ENCODE measurements around the gene GPR155. TPM values are rescaled to one million over a fixed set of nuclear protein-coding genes. Genes with fewer than 3 reads are reported as not detected.

GPR155 gene
- total RNA-seq, 5 donors from 2014 or later (not counting 1 experiment from before 2014, with no cell fraction given) = 12.4 to 25.2 (median 17.8) TPM

DNA sequence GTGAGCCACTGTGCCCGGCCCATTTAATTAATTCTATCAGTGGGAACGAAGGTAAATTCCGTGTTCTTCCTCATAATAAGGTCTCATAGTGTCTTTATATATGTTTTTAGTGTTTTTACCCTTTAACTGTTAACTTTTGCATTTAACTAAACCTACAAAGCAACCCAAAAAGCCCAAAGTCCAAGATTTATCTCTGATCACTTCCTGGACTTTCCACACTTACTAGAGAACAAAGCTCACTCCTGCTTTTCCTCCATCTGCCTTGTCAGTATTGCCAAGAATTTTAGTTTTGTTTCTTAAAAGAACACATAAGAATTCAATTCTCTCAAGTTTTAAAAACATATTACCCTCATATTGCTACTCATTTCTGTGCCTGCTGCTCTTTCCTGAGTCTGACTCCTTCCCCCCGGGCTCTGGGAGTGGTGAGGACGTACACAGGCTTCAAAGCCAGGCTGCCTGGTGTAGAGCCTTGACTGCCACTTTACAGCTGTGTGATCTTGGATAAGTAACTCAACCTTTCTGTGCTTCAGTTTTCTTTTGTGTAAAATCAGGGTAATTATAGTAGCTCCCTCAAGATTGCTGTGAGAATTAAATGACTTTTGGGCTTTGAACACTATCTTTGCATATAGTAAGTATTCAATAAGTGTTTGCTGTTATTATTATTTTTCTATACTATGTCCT is 24.9 kb upstream of the GPR155 start:
- Histone ChIP-seq H3K27ac (ENCODE audit: low read length) (no peak overlapping the region), H3K9me3 (no peaks in the 10 kb centered on the region), H3K4me1 (ENCODE audit: control insufficient read depth in 1 of 2, extremely low read depth in 1 of 2, insufficient read depth in 2 of 2, low read length in 2 of 2) (peaks cover 0 to 2% of the 10 kb centered on the region in 2 experiments), H3K36me3 (ENCODE audit: control insufficient read depth in 2 of 2, extremely low read depth in 1 of 2, insufficient read depth in 1 of 2, low read length in 1 of 2) (no peaks in the 10 kb centered on the region), H3K27me3 (replicated peaks in 1 of 2; ENCODE audit: control insufficient read depth in 2 of 2, extremely low read depth in 1 of 2, insufficient read depth in 2 of 2, low read length in 1 of 2) (no peaks in the 10 kb centered on the region), H3K4me3 (ENCODE audit: control insufficient read depth in 1 of 2, extremely low read depth in 1 of 2, low read length in 1 of 2) (no peak overlapping the region)
- Mint-ChIP-seq H3K36me3 (peaks cover 14% of the 10 kb centered on the region), H3K27ac (peak overlapping the region in 1 of 2 donors; percentile 45), H3K9me3 (peaks cover 7 to 16% (median 10%) of the 10 kb centered on the region in 3 donors), H3K4me1 (peaks cover 14 to 25% (median 22%) of the 10 kb centered on the region in 3 donors), H3K4me3 (peak overlapping the region in 2 of 3 donors; percentile 33 to 46), H3K27me3 (no peaks in the 10 kb centered on the region)
- DNase-seq (no peak), ATAC-seq (replicated peaks in 1 of 4) (no peak)
- ChIA-PET CTCF (no interaction called here), POLR2A (interaction anchor here (0.5 to 0.6 kb wide), 2 partner anchors 18 to 155 kb away, joined by 3 read pairs; no protein-coding TSS in a partner anchor)
- WGBS (ENCODE audit: insufficient coverage) = no CpG with 5 or more reads among the region's 5 CpGs

DNA sequence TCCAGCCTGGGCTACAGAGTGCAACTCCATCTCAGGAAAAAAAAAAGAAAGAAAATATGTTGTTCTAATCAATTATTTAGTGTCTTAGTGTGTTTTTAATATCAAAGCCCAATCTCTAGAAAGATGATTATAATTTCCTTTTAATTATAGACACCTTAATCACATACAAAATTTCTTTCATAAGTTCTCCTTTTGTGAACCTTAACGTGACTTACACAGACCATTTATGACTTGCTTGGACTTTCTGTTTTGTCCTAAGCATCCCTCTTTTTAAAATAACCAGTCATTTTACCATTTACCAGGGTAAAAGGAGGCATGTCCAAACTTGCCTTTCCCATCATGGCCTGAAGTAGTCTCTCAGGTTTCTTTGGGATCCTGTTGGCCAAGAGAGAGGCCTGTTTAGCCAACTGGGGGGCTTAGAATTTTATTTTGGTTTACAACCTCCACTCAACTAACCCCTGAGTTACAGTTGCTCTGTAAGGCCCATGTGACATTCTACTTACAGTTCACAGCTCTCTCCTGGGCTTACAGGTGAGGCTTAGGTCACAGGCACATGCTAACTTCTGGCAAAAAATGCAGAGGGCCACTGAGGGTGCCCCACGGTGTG is 23.9 kb upstream of the GPR155 start:
- Histone ChIP-seq H3K36me3 (ENCODE audit: control insufficient read depth in 2 of 2, extremely low read depth in 1 of 2, insufficient read depth in 1 of 2, low read length in 1 of 2) (no peaks in the 10 kb centered on the region), H3K4me3 (ENCODE audit: control insufficient read depth in 1 of 2, extremely low read depth in 1 of 2, low read length in 1 of 2) (no peak overlapping the region), H3K9me3 (no peaks in the 10 kb centered on the region), H3K27ac (ENCODE audit: low read length) (no peak overlapping the region), H3K27me3 (replicated peaks in 1 of 2; ENCODE audit: control insufficient read depth in 2 of 2, extremely low read depth in 1 of 2, insufficient read depth in 2 of 2, low read length in 1 of 2) (no peaks in the 10 kb centered on the region), H3K4me1 (ENCODE audit: control insufficient read depth in 1 of 2, extremely low read depth in 1 of 2, insufficient read depth in 2 of 2, low read length in 2 of 2) (peaks cover 0 to 2% of the 10 kb centered on the region in 2 experiments)
- Mint-ChIP-seq H3K36me3 (peaks cover 14% of the 10 kb centered on the region), H3K27ac (no peak overlapping the region), H3K4me3 (no peak overlapping the region), H3K4me1 (peaks cover 9 to 18% (median 16%) of the 10 kb centered on the region in 3 donors), H3K9me3 (peaks cover 7 to 16% (median 10%) of the 10 kb centered on the region in 3 donors), H3K27me3 (no peaks in the 10 kb centered on the region)
- ATAC-seq (replicated peaks in 1 of 4) (no peak), DNase-seq (no peak)
- WGBS (ENCODE audit: insufficient coverage) = 50% methylated on average over 2 of the region's 2 CpGs
- POLR2A ChIA-PET = no interaction called here
- CTCF ChIA-PET = no interaction called here

DNA sequence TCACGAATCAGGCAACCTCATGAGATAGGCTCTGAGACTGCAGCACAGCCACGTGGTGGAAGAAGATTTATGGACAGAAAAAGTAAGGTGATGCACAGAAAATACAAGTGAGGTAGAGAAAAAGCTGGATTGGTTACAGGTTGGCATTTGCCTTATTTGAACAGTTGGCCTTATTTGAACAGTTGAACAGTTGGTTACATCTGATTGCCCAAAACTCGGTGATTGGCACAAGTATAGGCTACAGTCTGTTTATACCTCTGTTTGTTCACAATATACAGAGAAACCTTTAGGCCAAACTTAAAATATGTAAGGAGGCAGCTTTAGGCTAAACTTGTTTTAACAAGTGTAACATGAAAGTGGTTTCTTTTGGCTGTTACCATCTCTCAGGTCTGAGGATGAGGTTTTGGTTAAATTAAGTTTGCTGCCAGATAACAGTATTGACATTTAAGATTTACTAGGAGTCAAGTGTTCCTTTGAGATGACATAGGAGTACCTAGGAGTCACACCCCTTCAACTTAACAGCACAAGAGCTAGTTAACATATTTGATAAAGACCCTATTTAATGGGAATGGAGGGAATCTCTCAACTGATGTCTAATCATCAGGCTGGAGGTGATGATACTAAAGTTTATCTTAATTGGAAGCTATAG is 16.5 kb upstream of the GPR155 start:
- Mint-ChIP-seq H3K4me1 (peaks cover 0 to 7% (median 5%) of the 10 kb centered on the region in 3 donors), H3K4me3 (no peak overlapping the region), H3K9me3 (peaks cover 0 to 4% (median 1%) of the 10 kb centered on the region in 3 donors), H3K36me3 (peaks cover 7% of the 10 kb centered on the region), H3K27me3 (no peaks in the 10 kb centered on the region), H3K27ac (no peak overlapping the region)
- H3K9me3 ChIP-seq = no peaks in the 10 kb centered on the region
- H3K27ac ChIP-seq (ENCODE audit: low read length) = no peak overlapping the region
- H3K4me1 ChIP-seq (ENCODE audit: control insufficient read depth in 1 of 2, extremely low read depth in 1 of 2, insufficient read depth in 2 of 2, low read length in 2 of 2) = no peaks in the 10 kb centered on the region
- H3K36me3 ChIP-seq (ENCODE audit: control insufficient read depth in 2 of 2, extremely low read depth in 1 of 2, insufficient read depth in 1 of 2, low read length in 1 of 2) = no peaks in the 10 kb centered on the region
- no peaks in the 10 kb centered on the region for H3K27me3 ChIP-seq (replicated peaks in 1 of 2; ENCODE audit: control insufficient read depth in 2 of 2, extremely low read depth in 1 of 2, insufficient read depth in 2 of 2, low read length in 1 of 2)
- DNase-seq (no peak), ATAC-seq (replicated peaks in 1 of 4) (no peak)
- ChIA-PET CTCF (interaction anchor here in 1 of 2 donors (1.1 to 1.2 kb wide), 2 partner anchors 10 to 40 kb away, joined by 3 to 4 read pairs; no protein-coding TSS in a partner anchor), POLR2A (no interaction called here)
- 100% methylated on average over 2 of the region's 3 CpGs for WGBS (ENCODE audit: insufficient coverage)
- no peak overlapping the region for H3K4me3 ChIP-seq (ENCODE audit: control insufficient read depth in 1 of 2, extremely low read depth in 1 of 2, low read length in 1 of 2)

DNA sequence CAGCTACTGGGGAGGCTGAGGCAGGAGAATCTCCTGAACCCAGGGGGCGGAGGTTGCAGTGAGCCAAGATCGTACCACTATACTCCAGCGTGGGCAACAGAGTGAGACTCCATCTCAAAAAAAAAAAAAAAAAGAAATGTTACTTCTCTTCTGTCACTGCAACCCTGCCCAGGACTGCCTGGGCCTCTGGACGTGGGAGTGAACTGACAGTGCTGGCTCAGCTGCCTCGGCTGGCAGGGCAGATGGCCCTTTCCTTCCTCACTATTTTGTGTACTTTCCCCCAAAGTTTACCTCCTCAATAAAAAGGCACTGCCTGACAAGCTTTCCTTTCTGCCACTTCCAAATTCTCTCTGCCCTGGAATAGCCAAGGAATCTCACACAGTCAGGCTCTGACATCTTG is 12.5 kb upstream of the GPR155 start:
- WGBS (ENCODE audit: insufficient coverage) = 82% methylated on average over 2 of the region's 5 CpGs

DNA sequence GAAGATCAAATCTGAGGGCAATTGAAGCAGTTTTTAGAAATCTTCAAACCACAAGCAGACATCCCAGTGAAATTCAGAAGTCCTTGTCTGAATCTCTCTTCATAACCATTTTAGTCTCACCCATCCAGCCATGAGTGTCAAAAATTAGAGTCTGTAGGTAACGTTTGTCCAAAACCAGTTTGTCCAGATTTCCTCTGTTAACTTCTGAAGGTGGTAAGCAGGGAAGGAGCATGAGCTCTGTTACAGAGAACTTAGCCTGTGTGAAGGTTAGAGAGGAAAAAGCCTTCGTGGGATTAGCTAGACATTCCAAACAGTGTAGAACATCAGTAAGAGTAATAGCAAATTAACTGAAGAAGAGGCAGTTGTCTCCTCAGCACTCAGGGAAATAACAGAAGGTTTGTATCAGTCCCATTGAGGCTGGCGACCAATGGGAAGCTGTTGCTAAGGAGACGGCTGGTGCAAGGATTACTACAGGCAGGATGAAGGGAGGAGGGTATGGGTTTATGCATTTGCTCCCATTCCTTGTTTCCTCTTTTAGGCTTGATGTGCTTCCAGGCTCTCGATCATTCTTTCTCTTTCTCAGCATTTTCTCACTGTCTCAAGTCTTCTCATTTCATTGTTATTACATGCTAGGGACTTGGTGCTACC is 8.7 kb upstream of the GPR155 start:
- no peak for DNase-seq
- Histone ChIP-seq H3K9me3 (no peaks in the 10 kb centered on the region), H3K27ac (ENCODE audit: low read length) (peak overlapping the region; percentile 95), H3K27me3 (replicated peaks in 1 of 2; ENCODE audit: control insufficient read depth in 2 of 2, extremely low read depth in 1 of 2, insufficient read depth in 2 of 2, low read length in 1 of 2) (no peaks in the 10 kb centered on the region), H3K4me3 (ENCODE audit: control insufficient read depth in 1 of 2, extremely low read depth in 1 of 2, low read length in 1 of 2) (no peak overlapping the region), H3K36me3 (ENCODE audit: control insufficient read depth in 2 of 2, extremely low read depth in 1 of 2, insufficient read depth in 1 of 2, low read length in 1 of 2) (no peaks in the 10 kb centered on the region), H3K4me1 (ENCODE audit: control insufficient read depth in 1 of 2, extremely low read depth in 1 of 2, insufficient read depth in 2 of 2, low read length in 2 of 2) (peaks cover 26 to 37% of the 10 kb centered on the region in 2 experiments)
- Mint-ChIP-seq H3K27ac (peak overlapping the region; percentile 99), H3K4me1 (peaks cover 61 to 65% (median 62%) of the 10 kb centered on the region in 3 donors), H3K36me3 (peaks cover 3% of the 10 kb centered on the region), H3K27me3 (no peaks in the 10 kb centered on the region), H3K9me3 (no peaks in the 10 kb centered on the region), H3K4me3 (no peak overlapping the region)
- no peak for ATAC-seq (replicated peaks in 1 of 4)
- CTCF ChIA-PET = interaction anchor here in 1 of 2 donors (4.0 kb wide), 1 partner anchor 32 kb away, joined by 18 read pairs; no protein-coding TSS in a partner anchor
- POLR2A ChIA-PET = no interaction called here
- 100% methylated on average over 1 of the region's 5 CpGs for WGBS (ENCODE audit: insufficient coverage)

More for the DNA sequence above, 12.5 kb upstream of the GPR155 start:
- H3K27ac ChIP-seq (ENCODE audit: low read length) = no peak overlapping the region
- no peaks in the 10 kb centered on the region for H3K9me3 Mint-ChIP-seq
- ChIA-PET CTCF (interaction anchor here in 1 of 2 donors (0.5 kb wide), 1 partner anchor 29 kb away, joined by 5 read pairs; no protein-coding TSS in a partner anchor), POLR2A (no interaction called here)
- H3K4me3 Mint-ChIP-seq = no peak overlapping the region
- no peak for DNase-seq
- no peak for ATAC-seq (replicated peaks in 1 of 4)
- H3K9me3 ChIP-seq = no peaks in the 10 kb centered on the region
- no peaks in the 10 kb centered on the region for H3K27me3 Mint-ChIP-seq
- H3K36me3 ChIP-seq (ENCODE audit: control insufficient read depth in 2 of 2, extremely low read depth in 1 of 2, insufficient read depth in 1 of 2, low read length in 1 of 2) = no peaks in the 10 kb centered on the region
- H3K27ac Mint-ChIP-seq = peak overlapping the region in 1 of 2 donors; percentile 64
- no peak overlapping the region for H3K4me3 ChIP-seq (ENCODE audit: control insufficient read depth in 1 of 2, extremely low read depth in 1 of 2, low read length in 1 of 2)
- peaks cover 7 to 13% of the 10 kb centered on the region in 2 experiments for H3K4me1 ChIP-seq (ENCODE audit: control insufficient read depth in 1 of 2, extremely low read depth in 1 of 2, insufficient read depth in 2 of 2, low read length in 2 of 2)
- peaks cover 3% of the 10 kb centered on the region for H3K36me3 Mint-ChIP-seq
- peaks cover 24 to 29% (median 25%) of the 10 kb centered on the region in 3 donors for H3K4me1 Mint-ChIP-seq
- no peaks in the 10 kb centered on the region for H3K27me3 ChIP-seq (replicated peaks in 1 of 2; ENCODE audit: control insufficient read depth in 2 of 2, extremely low read depth in 1 of 2, insufficient read depth in 2 of 2, low read length in 1 of 2)
